Suprapubic skin (tissue), 3 donors: ENCODE measurements around the gene CDC42SE2.

ENCODE experiments used
- CTCF ChIP-seq, 2 donors: fragments of 200-600 bp in 1 of 2; fragments of 450-650 bp in 1 of 2; sonication (generic) in 1 of 2; IDR thresholded peaks; one replicate each; pipeline ENCODE4 v1.5.1; 2016 to 2019; ENCODE audit warnings: antibody characterized with exemption in 2 of 2, mild to moderate bottlenecking in 1 of 2, moderate library complexity in 1 of 2
- EP300 ChIP-seq: sonication (generic); formaldehyde crosslinking; IDR thresholded peaks from one replicate; pipeline ENCODE4 v1.6.1; 2017; ENCODE audit warnings: antibody characterized with exemption
- POLR2A ChIP-seq, 2 donors: fragments of 450-650 bp; IDR thresholded peaks; one replicate each; pipeline ENCODE4 v1.6.1; 2017; ENCODE audit warnings: antibody characterized with exemption in 2 of 2, mild to moderate bottlenecking in 2 of 2, moderate library complexity in 2 of 2

GRCh38 chr5:131221008-131221703 lies 42.7 kb upstream of the CDC42SE2 start:
- no peak for TF ChIP-seq CTCF (IDR thresholded peaks at IDR 0.05)
- TF ChIP-seq POLR2A (IDR thresholded peaks at IDR 0.05) = no peak
- no peak for TF ChIP-seq EP300
